IPS-20b (cell line): ENCODE data around the gene INPP5A.
A peak's percentile ranks its signal among the peaks of the same experiment; 100 is the strongest.

ENCODE experiments used
- H3K27ac ChIP-seq: one replicate; pipeline ENCODE4 v1.5.1; 2013; ENCODE audit warnings: low read length
- H3K27me3 ChIP-seq: 2 replicates; pipeline ENCODE4 v1.6.1; 2013; ENCODE audit warnings: mild to moderate bottlenecking, low read length, inconsistent platforms; ENCODE audit not compliant: insufficient read depth
- H3K36me3 ChIP-seq: 2 replicates; pipeline ENCODE4 v1.6.1; 2013; ENCODE audit warnings: low read depth, mild to moderate bottlenecking, inconsistent platforms, low read length, moderate library complexity; ENCODE audit not compliant: insufficient read depth
- H3K4me1 ChIP-seq: 2 replicates; pipeline ENCODE4 v1.6.1; 2013; ENCODE audit warnings: mild to moderate bottlenecking, control low read depth, inconsistent platforms, low read length, moderate library complexity; ENCODE audit not compliant: insufficient read depth
- H3K4me3 ChIP-seq: 2 replicates; pipeline ENCODE4 v1.5.1; 2013; ENCODE audit warnings: mild to moderate bottlenecking, low read length, inconsistent platforms
- H3K9ac ChIP-seq: 2 replicates; pipeline ENCODE4 v1.6.1; 2013; ENCODE audit warnings: low read depth, mild to moderate bottlenecking, inconsistent platforms, low read length, moderate library complexity
- H3K9me3 ChIP-seq: 2 replicates; pipeline ENCODE4 v1.6.1; 2013; ENCODE audit warnings: mild to moderate bottlenecking, low read depth, low read length, inconsistent platforms; ENCODE audit not compliant: insufficient read depth

Gene INPP5A

DNA sequence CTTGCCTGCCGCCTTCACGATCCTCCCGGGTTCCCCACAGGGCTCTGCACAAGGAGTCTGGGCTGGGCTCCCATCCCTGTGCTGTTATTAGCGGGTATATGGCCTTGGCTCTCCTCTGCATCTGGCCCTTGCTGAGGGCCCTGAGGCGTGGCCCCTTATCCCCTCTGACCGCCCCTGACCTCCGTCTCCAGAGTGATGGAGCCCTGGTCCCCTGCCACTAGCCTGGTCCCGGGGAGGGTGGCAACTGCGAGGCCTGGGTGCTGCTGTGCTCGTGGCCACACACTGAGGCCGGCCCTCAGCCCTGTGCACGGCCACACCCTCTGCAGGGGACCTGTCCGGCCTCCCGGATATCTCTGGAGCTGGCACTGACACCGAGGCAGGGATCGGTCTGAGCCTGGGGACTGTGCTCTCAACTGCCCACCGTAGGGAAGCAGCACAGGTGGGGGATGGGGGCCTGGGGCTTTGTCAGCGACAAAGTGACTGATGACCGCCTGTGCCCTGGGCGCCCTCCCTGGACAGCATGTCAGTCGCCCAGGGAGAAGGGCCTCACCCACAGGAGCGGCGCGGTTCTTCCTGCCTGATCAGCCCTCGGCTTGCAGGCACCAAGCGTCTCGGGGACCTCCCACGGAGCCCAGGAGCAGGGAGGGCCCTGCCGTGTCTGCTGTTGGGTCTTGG lies 176.0 kb downstream of the INPP5A start:
- H3K36me3 ChIP-seq = no peaks in the 10 kb centered on the region
- no peak overlapping the region for H3K27ac ChIP-seq
- H3K9me3 ChIP-seq = no peaks in the 10 kb centered on the region
- H3K4me3 ChIP-seq = peak overlapping the region; percentile 26; the same call in 1 of the 2 replicates
- no peaks in the 10 kb centered on the region for H3K27me3 ChIP-seq
- H3K9ac ChIP-seq = no peak overlapping the region; the same call in 1 of the 2 replicates
- peaks cover 14% of the 10 kb centered on the region for H3K4me1 ChIP-seq

DNA sequence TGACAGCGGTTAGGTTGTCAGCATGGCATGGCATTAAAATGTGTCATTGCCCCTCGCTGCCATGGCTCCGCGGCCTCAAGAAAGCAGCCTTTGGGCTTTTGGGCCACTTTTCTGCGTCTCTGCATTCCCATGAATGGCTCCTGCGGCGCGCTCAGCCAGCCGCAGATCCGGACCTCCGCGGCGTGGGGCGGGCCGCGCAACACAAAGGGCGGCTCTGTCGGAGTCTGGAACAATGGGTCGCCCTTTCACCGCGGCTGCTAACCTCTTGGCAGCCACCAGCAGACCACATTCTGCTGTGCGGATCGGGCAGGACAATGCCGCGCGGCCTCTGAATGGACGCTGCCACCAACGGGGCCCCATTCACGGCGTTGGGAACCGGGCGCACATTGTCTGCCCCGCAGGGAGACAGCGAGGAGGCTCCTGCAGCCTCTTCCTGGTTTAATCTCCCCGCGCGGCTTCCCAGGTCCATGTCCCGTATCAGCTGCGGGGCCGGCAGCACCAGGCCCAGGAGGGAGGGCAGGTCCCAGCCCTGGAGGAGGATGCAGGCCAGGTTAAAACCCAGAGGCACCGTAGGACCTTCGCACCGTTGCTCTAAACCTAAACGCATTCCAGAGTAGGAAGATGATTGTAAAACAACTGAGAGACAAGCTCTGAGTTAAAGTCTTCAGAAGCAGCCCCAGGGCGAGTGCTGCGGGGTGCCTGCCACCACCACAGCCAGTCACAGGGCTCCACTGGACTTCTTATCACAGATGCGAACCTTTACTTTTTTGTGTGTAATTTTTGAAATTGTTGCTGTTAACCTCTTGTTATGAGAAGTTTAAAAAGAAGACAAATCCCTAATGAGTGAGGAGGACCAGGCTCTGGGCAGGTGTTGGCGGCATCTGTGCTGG lies 176.8 kb downstream of the INPP5A start:
- Histone ChIP-seq H3K4me3 (peak overlapping the region; percentile 26; the same call in 1 of the 2 replicates), H3K36me3 (no peaks in the 10 kb centered on the region), H3K27ac (no peak overlapping the region), H3K9me3 (no peaks in the 10 kb centered on the region), H3K9ac (no peak overlapping the region; the same call in 1 of the 2 replicates), H3K27me3 (no peaks in the 10 kb centered on the region), H3K4me1 (peaks cover 14% of the 10 kb centered on the region)

DNA sequence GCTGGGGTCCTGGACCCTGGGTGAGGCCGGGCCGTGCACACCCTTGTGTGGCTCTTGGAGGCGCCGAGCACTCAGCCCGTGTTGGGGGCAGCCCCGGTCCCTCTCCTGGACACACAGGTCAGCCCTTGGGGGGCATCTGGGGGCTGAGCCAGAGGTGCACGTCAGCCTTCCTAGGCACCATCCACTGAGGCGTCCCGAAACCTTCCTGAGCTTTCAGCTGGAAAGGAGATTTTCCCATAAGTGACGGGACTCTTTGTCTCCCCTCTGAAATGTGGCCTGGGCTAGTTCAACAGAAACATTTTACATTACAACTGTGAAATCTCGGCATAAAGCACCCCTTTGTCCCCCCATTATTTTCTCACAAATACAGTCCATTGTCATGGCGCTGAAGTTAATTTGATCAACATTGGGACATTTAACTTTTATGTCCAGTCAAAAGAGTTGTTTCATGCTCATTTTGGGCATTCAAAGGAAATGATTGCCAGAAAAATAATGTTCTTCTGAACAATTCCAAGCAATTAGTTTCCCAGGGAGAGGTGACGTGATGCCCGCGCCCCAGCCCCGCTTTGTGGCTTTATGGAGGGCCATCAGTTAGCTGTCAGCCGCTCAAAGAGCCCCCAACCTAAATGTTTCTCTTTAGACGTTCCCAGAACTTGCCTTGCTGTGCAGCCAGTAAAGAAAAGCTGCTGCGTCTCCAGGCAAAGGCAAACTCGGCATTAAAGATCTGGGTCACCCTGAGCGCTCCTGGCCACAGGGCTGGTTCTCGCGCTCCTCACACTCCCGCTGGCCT lies 177.6 kb downstream of the INPP5A start:
- no peak overlapping the region for H3K27ac ChIP-seq
- H3K4me1 ChIP-seq = peaks cover 14% of the 10 kb centered on the region
- H3K36me3 ChIP-seq = no peaks in the 10 kb centered on the region
- H3K9ac ChIP-seq = no peak overlapping the region
- H3K27me3 ChIP-seq = no peaks in the 10 kb centered on the region
- no peaks in the 10 kb centered on the region for H3K9me3 ChIP-seq
- H3K4me3 ChIP-seq = no peak overlapping the region

DNA sequence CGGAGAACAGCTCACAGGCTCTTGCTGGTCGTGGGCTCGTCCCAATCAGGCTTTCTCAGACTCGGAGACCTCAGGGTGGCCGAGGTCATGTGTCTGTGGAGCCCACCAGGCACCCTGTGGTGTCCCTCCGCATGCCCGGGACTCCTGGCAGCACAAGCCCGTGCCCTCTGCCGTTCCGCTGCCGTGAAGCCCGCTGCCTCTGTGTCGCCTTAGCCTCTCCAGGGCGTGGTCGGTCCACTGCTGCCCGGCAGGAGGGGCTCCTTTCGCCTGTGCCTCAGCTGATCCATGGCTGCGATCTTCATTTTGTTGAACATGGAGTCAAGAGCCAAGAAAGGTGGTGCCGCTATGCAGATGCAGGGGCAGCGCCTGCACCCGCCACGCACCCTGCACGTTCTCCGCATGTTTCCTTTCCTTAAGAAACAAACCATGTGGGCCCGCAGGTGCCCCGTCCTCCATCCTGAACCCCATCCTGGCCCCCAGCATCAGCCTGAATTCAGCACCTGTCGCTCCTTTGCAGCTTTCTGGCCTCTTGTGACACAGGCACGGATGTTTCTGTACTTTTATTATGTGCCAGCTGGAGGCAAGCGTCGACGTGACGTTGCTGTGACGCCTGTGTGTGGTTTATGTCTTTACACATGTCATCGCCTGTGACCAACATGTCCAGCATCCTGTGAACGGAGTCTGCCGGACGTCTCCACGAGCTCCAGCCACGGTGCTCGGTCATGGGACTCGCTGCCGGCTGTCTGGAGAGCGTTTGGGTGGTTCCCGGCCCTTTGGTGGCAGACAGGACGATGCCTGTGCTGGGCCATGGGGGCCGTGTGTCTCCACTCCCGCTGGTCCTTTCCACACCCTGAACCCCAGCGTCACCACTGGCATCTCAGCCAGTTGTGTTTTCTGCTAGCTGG lies 178.4 kb downstream of the INPP5A start:
- Histone ChIP-seq H3K27me3 (no peaks in the 10 kb centered on the region), H3K36me3 (no peaks in the 10 kb centered on the region), H3K27ac (no peak overlapping the region), H3K9me3 (no peaks in the 10 kb centered on the region), H3K9ac (no peak overlapping the region), H3K4me3 (no peak overlapping the region), H3K4me1 (peaks cover 14% of the 10 kb centered on the region)

DNA sequence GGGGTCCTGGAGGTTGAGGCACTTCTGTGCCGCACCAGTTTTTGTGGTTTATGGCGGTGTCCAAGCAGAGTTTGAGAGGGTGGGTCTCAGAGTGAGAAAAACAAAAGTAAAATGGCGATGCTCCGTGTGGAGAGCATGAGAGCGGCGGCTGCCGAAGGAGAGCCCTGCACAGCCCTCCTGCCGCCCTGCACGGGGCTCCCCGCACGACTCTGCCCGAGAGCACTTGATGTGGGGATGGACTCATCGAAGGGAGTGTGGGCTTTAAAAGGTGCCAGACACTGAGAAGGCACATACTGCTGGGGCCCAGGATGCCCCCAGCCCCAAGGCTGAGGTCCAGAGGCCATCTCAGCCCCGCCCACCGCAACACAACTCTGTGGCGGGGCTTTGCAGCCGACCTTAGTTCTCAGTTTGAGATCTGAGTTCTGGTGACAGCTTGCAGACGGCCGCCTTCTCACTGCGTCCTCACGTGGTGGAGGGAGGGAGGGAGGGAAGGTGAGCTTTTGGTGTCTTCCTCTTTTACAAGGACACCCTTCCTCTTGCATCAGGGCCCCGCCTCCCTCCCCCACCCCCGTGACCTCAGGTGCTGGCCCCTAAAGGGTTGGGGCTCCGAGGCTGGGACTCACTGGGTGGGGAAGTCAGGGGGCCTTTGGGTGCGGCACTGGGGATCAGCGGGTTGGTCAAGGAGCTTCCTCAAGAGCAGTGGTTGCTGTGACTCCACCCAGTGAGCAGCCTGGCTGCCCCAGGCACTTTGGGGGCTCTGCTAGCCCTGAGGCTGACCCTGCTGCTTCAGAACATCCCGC lies 179.3 kb downstream of the INPP5A start:
- Histone ChIP-seq H3K9ac (no peak overlapping the region), H3K4me1 (peaks cover 14% of the 10 kb centered on the region), H3K36me3 (no peaks in the 10 kb centered on the region), H3K9me3 (no peaks in the 10 kb centered on the region), H3K4me3 (no peak overlapping the region), H3K27me3 (no peaks in the 10 kb centered on the region; the same call in 1 of the 2 replicates), H3K27ac (no peak overlapping the region)

DNA sequence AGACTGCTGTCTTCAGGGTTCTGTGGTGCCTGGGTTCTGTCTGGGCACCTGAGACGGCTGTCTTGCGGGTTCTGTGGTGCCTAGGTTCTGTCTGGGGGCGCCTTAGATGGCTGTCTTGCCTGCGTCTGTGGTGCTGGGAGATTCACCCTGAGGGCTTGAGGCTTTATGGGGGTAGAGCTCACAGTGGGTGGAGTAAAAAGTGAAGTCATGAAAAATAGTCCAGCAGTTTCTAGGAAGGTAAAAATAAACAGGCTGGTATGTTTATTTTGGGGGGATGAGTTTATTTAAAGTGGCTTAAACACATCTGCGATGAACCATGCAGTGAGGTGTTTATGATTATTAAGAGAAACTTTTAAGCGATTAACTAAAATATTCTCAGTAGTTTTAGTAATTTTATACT lies 184.1 kb downstream of the INPP5A start:
- H3K27me3 ChIP-seq = no peaks in the 10 kb centered on the region; the same call in 1 of the 2 replicates
- H3K4me3 ChIP-seq = no peak overlapping the region
- H3K9ac ChIP-seq = no peak overlapping the region
- no peaks in the 10 kb centered on the region for H3K9me3 ChIP-seq
- no peaks in the 10 kb centered on the region for H3K36me3 ChIP-seq
- H3K27ac ChIP-seq = no peak overlapping the region
- H3K4me1 ChIP-seq = no peaks in the 10 kb centered on the region

DNA sequence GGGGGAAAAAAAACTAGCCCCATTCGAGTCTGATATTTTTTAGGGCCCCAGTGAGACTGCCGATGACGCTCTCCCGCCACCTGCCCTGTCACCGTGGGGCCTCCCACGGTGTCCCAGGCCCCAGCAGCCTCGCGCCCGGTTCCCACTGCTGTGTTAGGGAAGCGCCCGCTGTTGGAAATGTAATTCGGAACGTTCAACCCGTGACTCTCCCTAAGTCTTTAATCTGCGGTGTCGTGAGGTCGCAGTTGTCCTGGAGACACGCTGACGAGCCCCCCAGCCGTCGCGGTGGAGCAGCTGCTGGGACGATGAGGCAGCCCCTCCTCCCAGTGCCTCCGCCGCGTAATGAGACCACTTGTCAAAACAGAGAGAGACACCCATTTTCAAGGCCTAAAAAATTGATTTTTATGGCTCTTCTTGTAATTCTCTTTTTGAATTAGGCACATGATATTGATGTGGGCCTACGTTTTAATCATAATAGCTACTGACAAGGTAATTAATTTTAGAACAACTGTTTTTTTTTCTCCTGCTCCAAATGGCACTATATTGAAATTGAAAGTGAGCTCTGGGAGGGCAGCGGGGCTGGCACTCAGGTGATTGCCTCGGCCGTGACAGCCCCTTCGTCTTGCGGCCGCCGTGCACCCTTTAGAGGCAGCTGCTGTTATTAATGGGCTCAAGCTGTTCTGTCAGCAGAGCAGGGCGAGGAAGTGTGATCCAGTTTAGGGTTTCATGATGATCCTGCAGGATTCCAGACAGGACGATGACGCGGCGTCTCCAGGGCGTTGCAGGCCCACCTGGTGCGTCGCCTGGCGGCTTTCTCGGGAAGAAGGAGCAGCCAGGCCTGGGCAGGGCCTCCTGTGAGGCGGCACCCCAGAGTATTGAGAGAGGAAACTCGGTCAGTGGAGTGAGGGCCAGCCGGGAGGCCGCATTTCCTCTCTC lies 185.1 kb downstream of the INPP5A start:
- Histone ChIP-seq H3K27me3 (no peaks in the 10 kb centered on the region; the same call in 1 of the 2 replicates), H3K36me3 (no peaks in the 10 kb centered on the region), H3K27ac (no peak overlapping the region), H3K4me3 (no peak overlapping the region), H3K9ac (no peak overlapping the region), H3K4me1 (no peaks in the 10 kb centered on the region), H3K9me3 (no peaks in the 10 kb centered on the region)

DNA sequence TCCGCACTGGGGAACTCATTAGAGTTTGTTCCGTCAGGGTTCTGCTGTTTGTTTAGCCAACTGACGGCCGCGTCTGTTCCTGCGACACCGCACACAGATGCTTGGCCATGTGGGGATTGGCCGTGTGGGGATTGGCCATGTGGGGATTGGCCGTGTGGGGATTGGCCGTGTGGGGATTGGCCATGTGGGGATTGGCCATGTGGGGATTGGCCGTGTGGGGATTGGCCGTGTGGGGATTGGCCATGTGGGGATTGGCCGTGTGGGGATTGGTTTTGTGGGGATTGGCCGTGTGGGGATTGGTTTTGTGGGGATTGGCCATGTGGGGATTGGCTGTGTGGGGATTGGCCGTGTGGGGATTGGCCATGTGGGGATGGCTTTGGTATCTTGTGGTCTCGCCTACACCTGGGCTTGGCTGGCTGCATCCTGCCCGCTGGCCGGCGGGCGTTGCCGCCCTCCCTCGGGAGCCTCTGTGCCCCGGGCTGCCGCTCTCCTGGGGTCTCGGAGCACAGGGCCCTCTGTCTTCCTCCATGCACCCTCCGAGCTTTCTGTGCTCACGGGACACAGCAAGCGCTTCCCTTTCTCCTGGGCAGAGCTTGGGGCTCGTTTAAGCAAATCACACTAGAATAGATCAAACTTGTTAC lies 185.9 kb downstream of the INPP5A start:
- no peak overlapping the region for H3K27ac ChIP-seq
- no peaks in the 10 kb centered on the region; the same call in 1 of the 2 replicates for H3K27me3 ChIP-seq

DNA sequence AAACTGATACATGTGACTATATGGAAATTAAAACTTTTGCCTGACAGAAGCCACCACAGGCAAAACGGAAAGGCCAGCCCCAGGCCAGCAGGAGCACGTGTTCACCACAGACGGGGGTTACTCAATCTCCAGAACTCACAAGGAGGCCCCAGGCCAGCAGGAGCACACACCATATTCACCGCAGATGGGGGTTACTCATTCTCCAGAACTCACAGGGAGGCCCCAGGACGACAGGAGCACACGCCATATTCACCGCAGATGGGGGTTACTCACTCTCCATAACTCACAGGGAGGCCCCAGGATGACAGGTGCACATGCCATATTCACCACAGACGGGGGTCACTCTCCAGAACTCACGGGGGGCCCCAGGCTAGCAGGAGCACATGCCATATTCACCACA lies 186.9 kb downstream of the INPP5A start:
- Histone ChIP-seq H3K36me3 (no peaks in the 10 kb centered on the region), H3K4me1 (no peaks in the 10 kb centered on the region), H3K27ac (no peak overlapping the region), H3K9ac (no peak overlapping the region), H3K4me3 (no peak overlapping the region), H3K27me3 (no peaks in the 10 kb centered on the region; the same call in 1 of the 2 replicates), H3K9me3 (no peaks in the 10 kb centered on the region)

More for the DNA sequence above, 185.9 kb downstream of the INPP5A start:
- Histone ChIP-seq H3K9ac (no peak overlapping the region), H3K4me3 (no peak overlapping the region), H3K36me3 (no peaks in the 10 kb centered on the region), H3K4me1 (no peaks in the 10 kb centered on the region), H3K9me3 (no peaks in the 10 kb centered on the region)
